OCI-LY3 (cell line): ENCODE measurements around the gene NPTX1.

Experiments
- CTCF ChIP-seq: fragments of 200-600, 300-600 bp; sonication (generic); IDR thresholded peaks from 2 replicates; pipeline ENCODE4 v1.5.1; 2014; ENCODE audit warnings: antibody characterized with exemption, low read length, low read depth
- EZH2phosphoT487 ChIP-seq: fragments of 200-600 bp; shearing (Covaris generic); IDR thresholded peaks from 2 replicates; pipeline ENCODE4 v1.6.1; 2018; ENCODE audit warnings: antibody characterized with exemption, mixed run types, low read depth

GRCh38 chr17:80474231-80474960, 2.0 kb downstream of the NPTX1 start:
- TF ChIP-seq CTCF (peak; percentile 26; the same call in 1 of the 2 replicates), EZH2phosphoT487 (no peak)
